ENCODE measurements around the gene DEK.

- TF ChIP-seq CTCF (conservative IDR thresholded peaks at IDR 0.05), result no peak
- TF ChIP-seq EZH2 (IDR thresholded peaks at IDR 0.05; ENCODE audit: low read depth), result no peak
These were observed 1.5 kb downstream of the DEK start for GRCh38 chr6:18262702-18263417.

Data from PC-9 (cell line).